T-helper 2 cell (primary cell): ENCODE results near the gene SPACA4.
"Not testable (repeated sequence)": the region's sequence is repeated elsewhere in the genome, so short reads cannot be mapped to it uniquely, and the experiment has no call there.

Experiments used
- DNase-seq, 5 experiments: peaks; one replicate each; pipeline versions ENCODE4 v3.0.0 to v3.0.0-alpha.2; 2012 to 2022

Gene SPACA4

GRCh38 chr19:48619692-48620585 lies 13.4 kb downstream of the SPACA4 start:
- DNase-seq = no peak

- no peak for DNase-seq
Measured at GRCh38 chr19:48623556-48624066, 17.1 kb downstream of the SPACA4 start.

GRCh38 chr19:48624067-48624594 lies 17.6 kb downstream of the SPACA4 start:
- peak; percentile 87 to 99 (median 93) for DNase-seq

GRCh38 chr19:48624791-48625723 lies 18.5 kb downstream of the SPACA4 start:
- DNase-seq = no peak

- DNase-seq = no peak
Measured at GRCh38 chr19:48625891-48626327, 19.4 kb downstream of the SPACA4 start.

GRCh38 chr19:48627201-48627864 lies 20.8 kb downstream of the SPACA4 start:
- no peak for DNase-seq

GRCh38 chr19:48627865-48628314 lies 21.3 kb downstream of the SPACA4 start:
- DNase-seq = no peak

GRCh38 chr19:48628486-48629296 lies 22.1 kb downstream of the SPACA4 start:
- DNase-seq = no peak

GRCh38 chr19:48629297-48629598 lies 22.7 kb downstream of the SPACA4 start:
- no peak for DNase-seq

GRCh38 chr19:48629599-48630295 lies 23.2 kb downstream of the SPACA4 start:
- DNase-seq = peak in 1 of 5 experiments; percentile 10

GRCh38 chr19:48630296-48631063 lies 23.9 kb downstream of the SPACA4 start:
- no peak for DNase-seq

- DNase-seq = no peak
Measured at GRCh38 chr19:48631225-48631624, 24.7 kb downstream of the SPACA4 start.

GRCh38 chr19:48632286-48632685 lies 25.7 kb downstream of the SPACA4 start:
- DNase-seq = not testable (repeated sequence)

GRCh38 chr19:48632692-48633147 lies 26.2 kb downstream of the SPACA4 start:
- no peak for DNase-seq

- no peak for DNase-seq
Measured at GRCh38 chr19:48633148-48634035, 26.9 kb downstream of the SPACA4 start.

- no peak for DNase-seq
Measured at GRCh38 chr19:48634036-48634342, 27.4 kb downstream of the SPACA4 start.

- DNase-seq = peak; percentile 78 to 97 (median 86)
Measured at GRCh38 chr19:48634424-48635262, 28.1 kb downstream of the SPACA4 start.
